OCI-LY7 (cell line): ENCODE measurements around the gene TBPL1.

Experiments
- CTCF ChIP-seq: fragments of 200-600 bp; sonication (generic); conservative IDR thresholded peaks from 2 replicates; pipeline ENCODE4 v1.5.1; 2014; ENCODE audit warnings: mild to moderate bottlenecking, antibody characterized with exemption, low read length, moderate library complexity, mixed read lengths
- EZH2phosphoT487 ChIP-seq: fragments of 200-600 bp; sonication (generic); IDR thresholded peaks from 2 replicates; pipeline ENCODE4 v1.6.1; 2018; ENCODE audit warnings: low read depth, borderline replicate concordance, mild to moderate bottlenecking, mixed run types, antibody characterized with exemption, low read length, moderate library complexity, mixed read lengths

- TF ChIP-seq CTCF (no peak), EZH2phosphoT487 (no peak)
Observed at GRCh38 chr6:134029495-134030455, 76.8 kb downstream of the TBPL1 start.
